ENCODE results near the gene MICB.

MICB gene

GRCh38 chr6:31541059-31541657 lies 43.2 kb downstream of the MICB start:
- peak; percentile 48 for DNase-seq (ENCODE audit: low spot score)

GRCh38 chr6:31541658-31542521 lies 43.9 kb downstream of the MICB start, which contains the start of gene DDX39B:
Gene DDX39B (minus strand): TSS chr6:31542003. CDS start chr6:31540532, 1,471 bp downstream.
- peak; percentile 97 for DNase-seq (ENCODE audit: low spot score)

- no peak for DNase-seq (ENCODE audit: low spot score)
These were observed 45.7 kb downstream of the MICB start for GRCh38 chr6:31543639-31544038.

GRCh38 chr6:31544676-31545075 lies 46.7 kb downstream of the MICB start:
- no peak for DNase-seq (ENCODE audit: low spot score)

- no peak for DNase-seq (ENCODE audit: low spot score)
These were observed 47.3 kb downstream of the MICB start for GRCh38 chr6:31545291-31545690.

- peak; percentile 95 for DNase-seq (ENCODE audit: low spot score)
These were observed 48.5 kb downstream of the MICB start, which contains the start of gene ATP6V1G2 for GRCh38 chr6:31546339-31546957. Gene ATP6V1G2 (minus strand): TSS chr6:31546608. CDS start chr6:31546559, 49 bp downstream.

- peak; percentile 97 for DNase-seq (ENCODE audit: low spot score)
These were observed 49.2 kb downstream of the MICB start, which contains the start of gene NFKBIL1 for GRCh38 chr6:31546958-31547726. Gene NFKBIL1 (plus strand): TSS chr6:31547608. CDS start chr6:31547695, 87 bp downstream.

GRCh38 chr6:31547727-31548543 lies 50.0 kb downstream of the MICB start:
- no peak for DNase-seq (ENCODE audit: low spot score)

GRCh38 chr6:31548544-31548873 lies 50.6 kb downstream of the MICB start:
- no peak for DNase-seq (ENCODE audit: low spot score)

- peak; percentile 78 for DNase-seq (ENCODE audit: low spot score)
These were observed 53.4 kb downstream of the MICB start for GRCh38 chr6:31551371-31551770.

- no peak for DNase-seq (ENCODE audit: low spot score)
These were observed 58.4 kb downstream of the MICB start for GRCh38 chr6:31556307-31556706.

GRCh38 chr6:31557443-31558317 lies 59.7 kb downstream of the MICB start:
- DNase-seq (ENCODE audit: low spot score): no peak

GRCh38 chr6:31558318-31558625 lies 60.3 kb downstream of the MICB start:
- DNase-seq (ENCODE audit: low spot score): no peak

GRCh38 chr6:31558631-31559500 lies 60.9 kb downstream of the MICB start:
- no peak for DNase-seq (ENCODE audit: low spot score)

- DNase-seq (ENCODE audit: low spot score): no peak
These were observed 61.6 kb downstream of the MICB start for GRCh38 chr6:31559606-31559957.

GRCh38 chr6:31559958-31560696 lies 62.2 kb downstream of the MICB start:
- peak; percentile 92 for DNase-seq (ENCODE audit: low spot score)

GRCh38 chr6:31560697-31561058 lies 62.7 kb downstream of the MICB start:
- DNase-seq (ENCODE audit: low spot score): no peak

All from kidney tubule cell (primary cell).